ENCODE measurements around the gene PGBD1. TPM values are rescaled to one million over a fixed set of nuclear protein-coding genes. Genes with fewer than 3 reads are reported as not detected.

PGBD1 gene
- total RNA-seq, 2 donors from 2014 or later, result 8.7 to 10.8 TPM

DNA sequence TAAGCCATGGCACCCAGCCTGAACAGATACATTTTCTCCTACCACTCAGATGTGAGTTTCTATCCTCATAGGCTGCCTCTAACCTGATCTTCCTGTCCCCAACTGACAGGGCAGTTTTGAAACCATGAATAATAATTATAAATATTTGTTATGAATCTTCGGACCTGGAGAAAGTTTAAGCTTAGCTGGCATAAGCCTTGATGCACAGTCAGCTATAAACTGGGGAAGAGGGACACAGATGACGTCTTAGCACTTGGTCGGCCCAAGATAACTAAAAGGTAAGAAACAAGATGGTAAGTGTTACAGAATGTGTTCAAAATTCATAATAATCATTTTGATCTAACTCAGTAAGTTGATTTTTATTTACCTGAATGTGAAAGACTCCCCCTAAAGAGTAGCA is 37.4 kb upstream of the PGBD1 start:
- no peak for DNase-seq
- H3K4me3 ChIP-seq (ENCODE audit: low read length), result no peak overlapping the region
- H3K4me1 Mint-ChIP-seq, result no peaks in the 10 kb centered on the region
- H3K27me3 ChIP-seq (ENCODE audit: control insufficient read depth, insufficient read depth, low read length, poor library complexity, severe bottlenecking), result no peaks in the 10 kb centered on the region
- no peak overlapping the region for H3K27ac ChIP-seq (ENCODE audit: low read depth, low read length)
- no peaks in the 10 kb centered on the region for H3K9me3 Mint-ChIP-seq
- no peak overlapping the region for H3K9ac ChIP-seq (ENCODE audit: extremely low read depth, low read length, poor library complexity, severe bottlenecking)
- no peaks in the 10 kb centered on the region for H3K9me3 ChIP-seq (ENCODE audit: control insufficient read depth, low read length)
- WGBS, 2 experiments (ENCODE audit: insufficient coverage in 1 of 2, insufficient read length in 1 of 2), result 99 to 100% methylated on average over 2 to 3 of the region's 3 CpGs
- H3K27me3 Mint-ChIP-seq (ENCODE audit: insufficient read depth), result no peaks in the 10 kb centered on the region
- no peaks in the 10 kb centered on the region for H3K4me1 ChIP-seq (ENCODE audit: control insufficient read depth, insufficient read depth, low read length)
- TF ChIP-seq, protein P1, sequence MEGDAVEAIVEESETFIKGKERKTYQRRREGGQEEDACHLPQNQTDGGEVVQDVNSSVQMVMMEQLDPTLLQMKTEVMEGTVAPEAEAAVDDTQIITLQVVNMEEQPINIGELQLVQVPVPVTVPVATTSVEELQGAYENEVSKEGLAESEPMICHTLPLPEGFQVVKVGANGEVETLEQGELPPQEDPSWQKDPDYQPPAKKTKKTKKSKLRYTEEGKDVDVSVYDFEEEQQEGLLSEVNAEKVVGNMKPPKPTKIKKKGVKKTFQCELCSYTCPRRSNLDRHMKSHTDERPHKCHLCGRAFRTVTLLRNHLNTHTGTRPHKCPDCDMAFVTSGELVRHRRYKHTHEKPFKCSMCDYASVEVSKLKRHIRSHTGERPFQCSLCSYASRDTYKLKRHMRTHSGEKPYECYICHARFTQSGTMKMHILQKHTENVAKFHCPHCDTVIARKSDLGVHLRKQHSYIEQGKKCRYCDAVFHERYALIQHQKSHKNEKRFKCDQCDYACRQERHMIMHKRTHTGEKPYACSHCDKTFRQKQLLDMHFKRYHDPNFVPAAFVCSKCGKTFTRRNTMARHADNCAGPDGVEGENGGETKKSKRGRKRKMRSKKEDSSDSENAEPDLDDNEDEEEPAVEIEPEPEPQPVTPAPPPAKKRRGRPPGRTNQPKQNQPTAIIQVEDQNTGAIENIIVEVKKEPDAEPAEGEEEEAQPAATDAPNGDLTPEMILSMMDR (conservative IDR thresholded peaks at IDR 0.05), result no peak
- H3K36me3 ChIP-seq (ENCODE audit: control insufficient read depth, insufficient read depth, low read length), result peaks cover 53% of the 10 kb centered on the region
- H3K4me3 Mint-ChIP-seq, result no peak overlapping the region
- peaks cover 53% of the 10 kb centered on the region for H3K36me3 Mint-ChIP-seq (ENCODE audit: low read depth)
- no peak overlapping the region for H3K27ac Mint-ChIP-seq

GRCh38 chr6:28245206-28245941 is 36.0 kb upstream of the PGBD1 start:
- Histone ChIP-seq H3K36me3 (ENCODE audit: control insufficient read depth, insufficient read depth, low read length) (peaks cover 54% of the 10 kb centered on the region), H3K4me3 (ENCODE audit: low read length) (no peak overlapping the region), H3K9me3 (ENCODE audit: control insufficient read depth, low read length) (no peaks in the 10 kb centered on the region), H3K4me1 (ENCODE audit: control insufficient read depth, insufficient read depth, low read length) (no peaks in the 10 kb centered on the region), H3K27ac (ENCODE audit: low read depth, low read length) (no peak overlapping the region), H3K27me3 (ENCODE audit: control insufficient read depth, insufficient read depth, low read length, poor library complexity, severe bottlenecking) (no peaks in the 10 kb centered on the region), H3K9ac (ENCODE audit: extremely low read depth, low read length, poor library complexity, severe bottlenecking) (no peak overlapping the region)
- no peaks in the 10 kb centered on the region for H3K4me1 Mint-ChIP-seq
- 90 to 91% methylated on average over 5 to 6 of the region's 6 CpGs for WGBS, 2 experiments (ENCODE audit: insufficient coverage in 1 of 2, insufficient read length in 1 of 2)
- H3K4me3 Mint-ChIP-seq, result no peak overlapping the region
- no peak for DNase-seq
- no peaks in the 10 kb centered on the region for H3K9me3 Mint-ChIP-seq
- no peaks in the 10 kb centered on the region for H3K27me3 Mint-ChIP-seq (ENCODE audit: insufficient read depth)
- TF ChIP-seq, protein P1 (conservative IDR thresholded peaks at IDR 0.05), result no peak
- peaks cover 60% of the 10 kb centered on the region for H3K36me3 Mint-ChIP-seq (ENCODE audit: low read depth)
- no peak overlapping the region for H3K27ac Mint-ChIP-seq

DNA sequence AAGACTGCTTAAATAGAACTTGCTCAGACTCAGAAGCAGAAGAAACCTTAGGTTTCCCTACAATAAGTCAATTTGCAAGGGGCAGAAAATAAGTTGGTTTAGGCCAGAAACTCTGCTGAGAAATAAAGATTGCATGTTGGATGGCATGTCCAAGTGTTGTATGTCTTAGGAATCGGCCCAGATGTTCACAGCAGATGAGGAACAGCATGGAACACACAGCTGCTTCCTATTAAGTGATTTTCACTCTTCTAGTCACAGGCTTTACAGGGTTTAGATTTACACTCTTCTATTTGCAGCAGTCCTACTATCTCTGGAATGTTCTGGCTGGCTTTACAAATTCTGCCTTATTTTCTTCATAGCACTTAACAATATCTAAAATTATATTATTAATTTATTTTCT is 32.5 kb upstream of the PGBD1 start:
- Histone ChIP-seq H3K4me3 (ENCODE audit: low read length) (no peak overlapping the region), H3K27ac (ENCODE audit: low read depth, low read length) (no peak overlapping the region), H3K36me3 (ENCODE audit: control insufficient read depth, insufficient read depth, low read length) (peaks cover 47% of the 10 kb centered on the region), H3K4me1 (ENCODE audit: control insufficient read depth, insufficient read depth, low read length) (peaks cover 4% of the 10 kb centered on the region), H3K9me3 (ENCODE audit: control insufficient read depth, low read length) (no peaks in the 10 kb centered on the region), H3K27me3 (ENCODE audit: control insufficient read depth, insufficient read depth, low read length, poor library complexity, severe bottlenecking) (no peaks in the 10 kb centered on the region), H3K9ac (ENCODE audit: extremely low read depth, low read length, poor library complexity, severe bottlenecking) (no peak overlapping the region)
- H3K9me3 Mint-ChIP-seq, result no peaks in the 10 kb centered on the region
- WGBS, 2 experiments (ENCODE audit: insufficient coverage in 1 of 2, insufficient read length in 1 of 2), result 86 to 89% methylated on average over 1 of the region's 1 CpG
- H3K36me3 Mint-ChIP-seq (ENCODE audit: low read depth), result peaks cover 57% of the 10 kb centered on the region
- TF ChIP-seq, protein P1 (conservative IDR thresholded peaks at IDR 0.05), result no peak
- no peak for DNase-seq
- peaks cover 1% of the 10 kb centered on the region for H3K27me3 Mint-ChIP-seq (ENCODE audit: insufficient read depth)
- no peak overlapping the region for H3K4me3 Mint-ChIP-seq
- H3K4me1 Mint-ChIP-seq, result peaks cover 11% of the 10 kb centered on the region
- no peak overlapping the region for H3K27ac Mint-ChIP-seq
